Erythroblast (primary cell): ENCODE results near the gene SERPINB1.

Source experiments
- GATA1 ChIP-seq: IDR thresholded peaks from 2 replicates; pipeline ENCODE4 v1.6.1; 2011; ENCODE audit warnings: low read depth, mild to moderate bottlenecking, control low read depth, low read length, moderate library complexity
- POLR2A ChIP-seq: IDR thresholded peaks from 2 replicates; pipeline ENCODE4 v1.6.1; 2011; ENCODE audit warnings: mild to moderate bottlenecking, low read length

DNA sequence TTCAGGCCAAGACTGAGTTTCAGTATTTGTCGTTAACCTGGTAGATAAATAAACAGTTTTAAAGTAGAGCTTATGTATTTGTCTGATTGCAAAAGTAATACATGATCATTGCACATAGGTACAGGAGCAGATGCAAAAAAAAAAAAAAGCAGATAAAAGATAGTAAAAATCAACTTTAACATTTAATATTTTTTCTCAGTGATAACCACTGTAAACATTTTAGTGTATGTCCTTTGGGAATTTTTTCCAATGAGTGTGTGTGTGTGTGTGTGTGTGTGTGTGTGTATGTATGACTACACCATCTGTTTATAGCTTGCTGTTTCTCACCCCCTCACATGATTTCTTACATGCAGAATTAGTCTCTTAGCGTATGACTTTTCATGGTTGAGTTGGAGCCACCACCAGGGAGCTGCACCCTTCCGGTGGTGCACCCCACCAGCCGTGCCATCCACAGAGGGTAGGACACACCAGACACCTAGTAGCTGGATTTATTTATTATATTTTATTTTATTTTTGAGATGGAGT, 50.2 kb downstream of the SERPINB1 start:
- no peak for TF ChIP-seq POLR2A
- no peak for TF ChIP-seq GATA1
